GM21786 (cell line): ENCODE data around the gene NCBP3.
"Not testable (repeated sequence)": the region's sequence is repeated elsewhere in the genome, so short reads cannot be mapped to it uniquely, and the experiment has no call there.

ENCODE experiments used
- ATAC-seq: cut with Tn5 transposase; IDR thresholded peaks from one replicate; pipeline ENCODE4 v1.9.1; 2021; ENCODE audit not compliant: unreplicated experiment

The NCBP3 gene

GRCh38 chr17:3848229-3848835 lies 2.3 kb upstream of the NCBP3 start:
- ATAC-seq: no peak

GRCh38 chr17:3847165-3847670 lies 1.2 kb upstream of the NCBP3 start:
- ATAC-seq: no peak

- no peak for ATAC-seq
Observed at GRCh38 chr17:3846437-3847164, 555 bp upstream of the NCBP3 start.

GRCh38 chr17:3845291-3845620 lies 790 bp downstream of the NCBP3 start:
- ATAC-seq: no peak

- not testable (repeated sequence) for ATAC-seq
Observed at GRCh38 chr17:3844556-3844955, 1.5 kb downstream of the NCBP3 start.

GRCh38 chr17:3843935-3844516 lies 2.0 kb downstream of the NCBP3 start:
- ATAC-seq: no peak

GRCh38 chr17:3838206-3838605 lies 7.8 kb downstream of the NCBP3 start:
- ATAC-seq: no peak

GRCh38 chr17:3836551-3836950 lies 9.5 kb downstream of the NCBP3 start:
- ATAC-seq: no peak

GRCh38 chr17:3835410-3836229 lies 10.4 kb downstream of the NCBP3 start:
- no peak for ATAC-seq

- no peak for ATAC-seq
Observed at GRCh38 chr17:3834811-3835210, 11.2 kb downstream of the NCBP3 start.

- no peak for ATAC-seq
Observed at GRCh38 chr17:3828852-3829232, 17.2 kb downstream of the NCBP3 start.

GRCh38 chr17:3828151-3828851 lies 17.7 kb downstream of the NCBP3 start:
- no peak for ATAC-seq

GRCh38 chr17:3827124-3827773 lies 18.8 kb downstream of the NCBP3 start:
- no peak for ATAC-seq

- no peak for ATAC-seq
Observed at GRCh38 chr17:3826191-3826590, 19.9 kb downstream of the NCBP3 start.

- no peak for ATAC-seq
Observed at GRCh38 chr17:3821101-3821500, 24.9 kb downstream of the NCBP3 start.

- no peak for ATAC-seq
Observed at GRCh38 chr17:3818786-3819185, 27.3 kb downstream of the NCBP3 start.

GRCh38 chr17:3817851-3818605 lies 28.0 kb downstream of the NCBP3 start:
- no peak for ATAC-seq

GRCh38 chr17:3815925-3816324 lies 30.1 kb downstream of the NCBP3 start:
- ATAC-seq: no peak

- ATAC-seq: no peak
Observed at GRCh38 chr17:3815122-3815521, 30.9 kb downstream of the NCBP3 start.

GRCh38 chr17:3814361-3814760 lies 31.7 kb downstream of the NCBP3 start:
- no peak for ATAC-seq
